IPS-NIHi7 (cell line): ENCODE measurements around the gene PPP1R10.

Experiments used
- DNase-seq: peaks from one replicate; pipeline ENCODE4 v3.0.0; 2012; ENCODE audit warnings: mixed read lengths; ENCODE audit errors: extremely low spot score

The PPP1R10 gene

GRCh38 chr6:30619561-30619960 lies 2.5 kb upstream of the PPP1R10 start:
- no peak for DNase-seq

GRCh38 chr6:30618270-30618797 lies 1.3 kb upstream of the PPP1R10 start:
- no peak for DNase-seq

GRCh38 chr6:30617565-30618269 lies 674 bp upstream of the PPP1R10 start, which contains the start of gene MRPS18B:
Gene MRPS18B, plus strand, starts transcription at chr6:30617840. Its CDS starts 26 bp downstream, at chr6:30617866.
- DNase-seq, result peak; percentile 91

- no peak for DNase-seq
These were observed 859 bp downstream of the PPP1R10 start for GRCh38 chr6:30615958-30616810.

- peak; percentile 55 for DNase-seq
These were observed 1.7 kb downstream of the PPP1R10 start for GRCh38 chr6:30615219-30615957.

GRCh38 chr6:30614843-30615218 lies 2.2 kb downstream of the PPP1R10 start:
- DNase-seq, result peak; percentile 81

GRCh38 chr6:30614044-30614842 lies 2.8 kb downstream of the PPP1R10 start:
- DNase-seq, result no peak

- no peak for DNase-seq
These were observed 3.6 kb downstream of the PPP1R10 start for GRCh38 chr6:30613251-30614043.

- DNase-seq, result no peak
These were observed 4.3 kb downstream of the PPP1R10 start for GRCh38 chr6:30612687-30613248.

GRCh38 chr6:30612213-30612612 lies 4.8 kb downstream of the PPP1R10 start:
- no peak for DNase-seq

- DNase-seq, result no peak
These were observed 5.2 kb downstream of the PPP1R10 start for GRCh38 chr6:30611856-30612194.

- DNase-seq, result no peak
These were observed 5.7 kb downstream of the PPP1R10 start for GRCh38 chr6:30611150-30611855.

GRCh38 chr6:30610065-30610464 lies 7.0 kb downstream of the PPP1R10 start:
- no peak for DNase-seq

GRCh38 chr6:30603961-30604360 lies 13.1 kb downstream of the PPP1R10 start:
- DNase-seq, result no peak

- no peak for DNase-seq
These were observed 15.0 kb downstream of the PPP1R10 start for GRCh38 chr6:30601815-30602641.

- no peak for DNase-seq
These were observed 15.6 kb downstream of the PPP1R10 start for GRCh38 chr6:30601436-30601814.

GRCh38 chr6:30600451-30600961 lies 16.5 kb downstream of the PPP1R10 start:
- DNase-seq, result no peak

GRCh38 chr6:30599625-30600324 lies 17.3 kb downstream of the PPP1R10 start:
- DNase-seq, result no peak
